Measurements from ENCODE around the gene CD44.

Gene CD44

GRCh38 chr11:35242412-35243242, 103.7 kb downstream of the CD44 start:
- H3K9me2 ChIP-seq (replicated peaks; ENCODE audit: control insufficient read depth, low read length) = no peaks in the 10 kb centered on the region
- no peak overlapping the region for H3K4me2 ChIP-seq (ENCODE audit: low read length)
- H3K4me1 ChIP-seq (ENCODE audit: control insufficient read depth, low read length) = 0 out of 2 replicates have a peak, but pooled peaks cover 4% of the 10 kb centered on the region
- no peaks in the 10 kb centered on the region for H3K9me3 ChIP-seq (ENCODE audit: control insufficient read depth, insufficient read depth, low read length)
- H3K36me3 ChIP-seq (ENCODE audit: control insufficient read depth, low read length) = no peaks in the 10 kb centered on the region
- TF ChIP-seq EZH2phosphoT487 (IDR thresholded peaks at IDR 0.05; ENCODE audit: borderline replicate concordance, low read length) (no peak), CTCF (IDR thresholded peaks at IDR 0.05; ENCODE audit: low read depth, low read length, poor library complexity, severe bottlenecking) (no peak)
- no peaks in the 10 kb centered on the region for H4K20me1 ChIP-seq (ENCODE audit: control insufficient read depth, insufficient read depth, low read depth, low read length)
- H3K27me3 ChIP-seq (ENCODE audit: control insufficient read depth, low read length) = peaks cover 12% of the 10 kb centered on the region
- H3K79me2 ChIP-seq (ENCODE audit: control insufficient read depth, low read length) = no peaks in the 10 kb centered on the region
- no peak overlapping the region for H3K4me3 ChIP-seq (ENCODE audit: low read length)
- H3F3A ChIP-seq (ENCODE audit: control insufficient read depth, insufficient read depth) = no peaks in the 10 kb centered on the region
- H3K27ac ChIP-seq (ENCODE audit: low read depth, low read length) = no peak overlapping the region

GRCh38 chr11:35243774-35244173, 104.8 kb downstream of the CD44 start:
- H3K4me2 ChIP-seq (ENCODE audit: low read length) = no peak overlapping the region
- H3K4me3 ChIP-seq (ENCODE audit: low read length) = no peak overlapping the region
- no peaks in the 10 kb centered on the region for H3K9me2 ChIP-seq (replicated peaks; ENCODE audit: control insufficient read depth, low read length)
- H3F3A ChIP-seq (ENCODE audit: control insufficient read depth, insufficient read depth) = no peaks in the 10 kb centered on the region
- no peaks in the 10 kb centered on the region for H3K79me2 ChIP-seq (ENCODE audit: control insufficient read depth, low read length)
- no peak overlapping the region for H3K27ac ChIP-seq (ENCODE audit: low read depth, low read length)
- no peaks in the 10 kb centered on the region for H3K36me3 ChIP-seq (ENCODE audit: control insufficient read depth, low read length)
- H3K9me3 ChIP-seq (ENCODE audit: control insufficient read depth, insufficient read depth, low read length) = peaks cover 3% of the 10 kb centered on the region; the same call in 1 of the 2 replicates
- H4K20me1 ChIP-seq (ENCODE audit: control insufficient read depth, insufficient read depth, low read depth, low read length) = no peaks in the 10 kb centered on the region
- no peaks in the 10 kb centered on the region for H3K4me1 ChIP-seq (ENCODE audit: control insufficient read depth, low read length)
- TF ChIP-seq CTCF (IDR thresholded peaks at IDR 0.05; ENCODE audit: low read depth, low read length, poor library complexity, severe bottlenecking) (no peak), EZH2phosphoT487 (IDR thresholded peaks at IDR 0.05; ENCODE audit: borderline replicate concordance, low read length) (no peak)
- peaks cover 7% of the 10 kb centered on the region for H3K27me3 ChIP-seq (ENCODE audit: control insufficient read depth, low read length)

GRCh38 chr11:35245056-35245455, 106.1 kb downstream of the CD44 start:
- Histone ChIP-seq H4K20me1 (ENCODE audit: control insufficient read depth, insufficient read depth, low read depth, low read length) (no peaks in the 10 kb centered on the region), H3K27ac (ENCODE audit: low read depth, low read length) (no peak overlapping the region), H3K27me3 (ENCODE audit: control insufficient read depth, low read length) (no peaks in the 10 kb centered on the region), H3K36me3 (ENCODE audit: control insufficient read depth, low read length) (no peaks in the 10 kb centered on the region), H3K4me2 (ENCODE audit: low read length) (no peak overlapping the region), H3K4me3 (ENCODE audit: low read length) (no peak overlapping the region), H3K4me1 (ENCODE audit: control insufficient read depth, low read length) (no peaks in the 10 kb centered on the region), H3K79me2 (ENCODE audit: control insufficient read depth, low read length) (no peaks in the 10 kb centered on the region), H3K9me3 (ENCODE audit: control insufficient read depth, insufficient read depth, low read length) (peaks cover 3% of the 10 kb centered on the region; the same call in 1 of the 2 replicates), H3F3A (ENCODE audit: control insufficient read depth, insufficient read depth) (no peaks in the 10 kb centered on the region), H3K9me2 (replicated peaks; ENCODE audit: control insufficient read depth, low read length) (no peaks in the 10 kb centered on the region)
- no peak for TF ChIP-seq EZH2phosphoT487 (IDR thresholded peaks at IDR 0.05; ENCODE audit: borderline replicate concordance, low read length)
- TF ChIP-seq CTCF (IDR thresholded peaks at IDR 0.05; ENCODE audit: low read depth, low read length, poor library complexity, severe bottlenecking) = no peak
